Spleen (tissue), 7 donors: ENCODE data around the gene EVC2.
A peak's percentile ranks its signal among the peaks of the same experiment; 100 is the strongest.

Source experiments
- POLR2A ChIP-seq, 3 donors: fragments of 450-650 bp; IDR thresholded peaks; one replicate each; pipeline ENCODE4 v1.5.1; 2017; ENCODE audit warnings: antibody characterized with exemption in 3 of 3, mild to moderate bottlenecking in 1 of 3
- TF ChIP-seq, protein P1 (sequence below), 11 experiments: fragments of 200-600 bp in 7 of 11; fragments of 450-650 bp in 4 of 11; sonication (generic) in 4 of 11; IDR thresholded peaks in 8 of 11; conservative IDR thresholded peaks in 3 of 11; 1 replicate in 7 of 11; 2 replicates in 4 of 11; pipeline versions ENCODE4 v1.4.0 to v1.8.0; 2016 to 2021; ENCODE audit warnings: antibody characterized with exemption in 11 of 11, inconsistent platforms in 4 of 11, mild to moderate bottlenecking in 1 of 11
- donor health status: DM: no; HTN: no; CAD: no; lungs with moderate emphysema.
- donor health status: DM: no; HTN: no; CAD: no.
- donor health status: DM: no; HTN: no; CAD: no.

DNA sequence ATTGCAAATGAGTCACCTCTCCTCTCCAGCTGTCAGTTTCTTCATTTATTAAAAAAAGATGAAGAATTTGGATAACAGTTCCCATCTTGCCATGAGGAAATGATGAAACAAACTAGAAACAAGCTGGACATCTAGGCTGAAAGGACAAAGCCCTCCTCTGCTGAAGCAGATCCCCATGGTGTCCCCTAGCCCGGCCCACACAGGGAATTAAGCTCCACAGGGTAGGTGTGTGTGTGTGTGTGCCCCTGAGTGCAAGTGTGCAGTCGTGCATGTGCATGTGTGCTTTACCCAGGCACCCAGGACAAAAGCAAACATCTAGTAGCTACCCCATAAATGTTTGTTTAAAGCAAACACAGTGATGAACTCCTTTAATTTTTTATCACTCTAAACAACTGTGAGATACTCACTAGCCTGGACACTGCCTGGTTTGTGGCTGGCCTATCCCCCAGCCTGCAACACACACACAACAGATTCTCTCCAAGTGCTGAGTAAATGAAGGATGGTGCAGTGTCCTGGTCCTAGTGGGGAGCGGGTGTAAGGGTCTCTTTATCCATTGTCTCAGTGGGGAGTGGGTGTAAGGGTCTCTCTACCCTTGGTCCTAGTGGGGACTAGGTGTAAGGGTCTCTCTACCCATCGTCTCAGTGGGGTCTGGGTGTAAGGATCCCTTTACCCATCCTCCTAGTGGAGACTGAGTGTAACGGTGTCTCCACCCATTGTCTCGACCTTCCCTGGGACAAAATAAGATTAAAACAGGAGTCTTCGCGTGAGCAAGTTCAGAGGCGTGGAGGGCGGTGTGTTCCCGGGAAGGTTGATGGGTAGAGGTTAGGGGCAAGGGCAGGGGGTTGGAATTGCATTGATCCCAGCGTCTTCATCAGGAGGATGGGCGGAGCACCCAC lies 2.0 kb upstream of the EVC2 start:
- TF ChIP-seq, protein P1, sequence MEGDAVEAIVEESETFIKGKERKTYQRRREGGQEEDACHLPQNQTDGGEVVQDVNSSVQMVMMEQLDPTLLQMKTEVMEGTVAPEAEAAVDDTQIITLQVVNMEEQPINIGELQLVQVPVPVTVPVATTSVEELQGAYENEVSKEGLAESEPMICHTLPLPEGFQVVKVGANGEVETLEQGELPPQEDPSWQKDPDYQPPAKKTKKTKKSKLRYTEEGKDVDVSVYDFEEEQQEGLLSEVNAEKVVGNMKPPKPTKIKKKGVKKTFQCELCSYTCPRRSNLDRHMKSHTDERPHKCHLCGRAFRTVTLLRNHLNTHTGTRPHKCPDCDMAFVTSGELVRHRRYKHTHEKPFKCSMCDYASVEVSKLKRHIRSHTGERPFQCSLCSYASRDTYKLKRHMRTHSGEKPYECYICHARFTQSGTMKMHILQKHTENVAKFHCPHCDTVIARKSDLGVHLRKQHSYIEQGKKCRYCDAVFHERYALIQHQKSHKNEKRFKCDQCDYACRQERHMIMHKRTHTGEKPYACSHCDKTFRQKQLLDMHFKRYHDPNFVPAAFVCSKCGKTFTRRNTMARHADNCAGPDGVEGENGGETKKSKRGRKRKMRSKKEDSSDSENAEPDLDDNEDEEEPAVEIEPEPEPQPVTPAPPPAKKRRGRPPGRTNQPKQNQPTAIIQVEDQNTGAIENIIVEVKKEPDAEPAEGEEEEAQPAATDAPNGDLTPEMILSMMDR (IDR thresholded peaks at IDR 0.05 in 8 of 11, conservative IDR thresholded peaks at IDR 0.05 in 3 of 11): peak in 1 of 11 experiments; percentile 6
- TF ChIP-seq POLR2A (IDR thresholded peaks at IDR 0.05): no peak
